LNCaP clone FGC (cell line): ENCODE measurements around the gene SLC5A8.

ENCODE experiments used
- DNase-seq: peaks from one replicate; pipeline ENCODE4 v3.0.0-alpha.2; 2011; ENCODE audit warnings: low read depth
- H3K4me3 ChIP-seq: 2 replicates; pipeline ENCODE4 v1.5.1; 2011; ENCODE audit warnings: mild to moderate bottlenecking, low read depth, low read length, control low read depth
- CTCF ChIP-seq: IDR thresholded peaks from 2 replicates; pipeline ENCODE4 v1.5.1; 2012; ENCODE audit warnings: mild to moderate bottlenecking; ENCODE audit not compliant: control insufficient read depth, insufficient read depth; ENCODE audit errors: extremely low read depth

SLC5A8 gene

GRCh38 chr12:101207086-101207780 lies 2.8 kb downstream of the SLC5A8 start:
- DNase-seq = no peak
- TF ChIP-seq CTCF = no peak
- H3K4me3 ChIP-seq = no peak overlapping the region

- no peak for TF ChIP-seq CTCF
- no peak overlapping the region for H3K4me3 ChIP-seq
- DNase-seq = no peak
Observed at GRCh38 chr12:101204602-101205304, 5.3 kb downstream of the SLC5A8 start.

- TF ChIP-seq CTCF = no peak
- no peak for DNase-seq
- H3K4me3 ChIP-seq = no peak overlapping the region
Observed at GRCh38 chr12:101200824-101201223, 9.2 kb downstream of the SLC5A8 start.

- no peak overlapping the region for H3K4me3 ChIP-seq
- no peak for TF ChIP-seq CTCF
- no peak for DNase-seq
Observed at GRCh38 chr12:101200145-101200544, 9.9 kb downstream of the SLC5A8 start.

- no peak for DNase-seq
- no peak overlapping the region for H3K4me3 ChIP-seq
- no peak for TF ChIP-seq CTCF
Observed at GRCh38 chr12:101186291-101186690, 23.7 kb downstream of the SLC5A8 start.

GRCh38 chr12:101181776-101182175 lies 28.3 kb downstream of the SLC5A8 start:
- no peak for TF ChIP-seq CTCF
- H3K4me3 ChIP-seq = no peak overlapping the region
- DNase-seq = no peak
